Fibroblast of villous mesenchyme (primary cell): ENCODE data around the gene SMURF2. TPM values are rescaled to one million over a fixed set of nuclear protein-coding genes. Genes with fewer than 3 reads are reported as not detected.

Experiments
- DNase-seq: peaks from one replicate; pipeline ENCODE4 v3.0.0-alpha.2; 2010; ENCODE audit warnings: low read depth
- H3K4me3 ChIP-seq: 2 replicates; pipeline ENCODE4 v1.5.1; 2011; ENCODE audit warnings: low read depth, mild to moderate bottlenecking, low read length
- total RNA-seq: library from RNA; depleted of rRNA; stranded (reverse); fragments of >200 nt; gene quantifications from 2 replicates; pipeline ENCODE4 v1.2.3, GENCODE V29; 2012
- TF ChIP-seq, protein P1 (sequence below): IDR thresholded peaks from 2 replicates; pipeline ENCODE4 v1.5.1; 2012; ENCODE audit warnings: low read depth, mild to moderate bottlenecking, low read length; ENCODE audit not compliant: insufficient read depth

The SMURF2 gene
- total RNA-seq, 1 donor = 188 TPM

DNA sequence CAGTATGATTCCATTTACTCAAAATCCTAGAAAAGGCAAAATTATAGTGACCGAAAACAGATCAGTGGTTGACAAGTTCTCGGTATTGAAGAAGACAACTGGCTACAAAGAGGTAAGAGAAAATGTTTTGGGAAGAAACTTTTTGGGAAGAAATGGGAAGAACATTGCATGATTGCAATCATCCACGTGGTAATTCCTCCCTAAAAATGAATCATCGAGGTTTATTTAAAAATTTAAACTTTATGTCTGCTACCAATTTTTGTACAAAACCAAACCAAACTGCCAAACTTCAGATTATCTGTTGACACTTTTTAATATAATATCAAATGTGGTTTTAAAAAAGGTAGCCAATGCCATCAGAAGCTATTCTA, 8.1 kb downstream of the SMURF2 start:
- no peak for DNase-seq
- TF ChIP-seq, protein P1, sequence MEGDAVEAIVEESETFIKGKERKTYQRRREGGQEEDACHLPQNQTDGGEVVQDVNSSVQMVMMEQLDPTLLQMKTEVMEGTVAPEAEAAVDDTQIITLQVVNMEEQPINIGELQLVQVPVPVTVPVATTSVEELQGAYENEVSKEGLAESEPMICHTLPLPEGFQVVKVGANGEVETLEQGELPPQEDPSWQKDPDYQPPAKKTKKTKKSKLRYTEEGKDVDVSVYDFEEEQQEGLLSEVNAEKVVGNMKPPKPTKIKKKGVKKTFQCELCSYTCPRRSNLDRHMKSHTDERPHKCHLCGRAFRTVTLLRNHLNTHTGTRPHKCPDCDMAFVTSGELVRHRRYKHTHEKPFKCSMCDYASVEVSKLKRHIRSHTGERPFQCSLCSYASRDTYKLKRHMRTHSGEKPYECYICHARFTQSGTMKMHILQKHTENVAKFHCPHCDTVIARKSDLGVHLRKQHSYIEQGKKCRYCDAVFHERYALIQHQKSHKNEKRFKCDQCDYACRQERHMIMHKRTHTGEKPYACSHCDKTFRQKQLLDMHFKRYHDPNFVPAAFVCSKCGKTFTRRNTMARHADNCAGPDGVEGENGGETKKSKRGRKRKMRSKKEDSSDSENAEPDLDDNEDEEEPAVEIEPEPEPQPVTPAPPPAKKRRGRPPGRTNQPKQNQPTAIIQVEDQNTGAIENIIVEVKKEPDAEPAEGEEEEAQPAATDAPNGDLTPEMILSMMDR = no peak
- no peak overlapping the region for H3K4me3 ChIP-seq

DNA sequence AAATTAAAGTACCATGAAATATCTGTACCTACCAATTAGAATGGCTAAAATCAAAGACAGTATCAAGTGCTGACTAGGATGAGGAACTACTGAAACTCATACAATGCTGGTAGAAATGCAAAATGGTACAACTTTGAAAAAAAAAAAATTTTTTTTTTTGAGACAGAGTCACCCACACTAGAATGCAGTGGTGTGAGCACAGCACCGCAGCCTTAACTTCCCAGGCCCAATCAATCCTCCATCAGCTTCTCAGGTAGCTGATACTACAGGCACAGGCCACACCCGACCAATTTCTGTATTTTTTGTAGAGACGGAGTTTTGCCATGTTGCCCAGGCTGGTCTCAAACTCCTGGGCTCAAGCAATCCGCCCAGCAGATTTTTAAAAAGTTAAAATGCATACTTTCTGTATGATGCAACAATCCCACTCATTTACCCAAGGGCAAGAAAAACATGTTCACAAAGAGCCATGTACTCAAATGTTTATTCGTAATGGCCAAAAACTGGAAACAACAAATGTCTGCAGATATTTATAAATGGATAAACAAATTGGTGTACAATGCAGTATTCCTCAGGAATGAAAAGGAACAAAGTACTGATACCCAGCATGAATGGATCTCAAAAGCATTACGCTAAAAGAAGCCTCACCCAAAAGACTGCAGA, 8.7 kb downstream of the SMURF2 start:
- TF ChIP-seq, protein P1 = no peak
- H3K4me3 ChIP-seq = no peak overlapping the region
- peak; percentile 77 for DNase-seq

DNA sequence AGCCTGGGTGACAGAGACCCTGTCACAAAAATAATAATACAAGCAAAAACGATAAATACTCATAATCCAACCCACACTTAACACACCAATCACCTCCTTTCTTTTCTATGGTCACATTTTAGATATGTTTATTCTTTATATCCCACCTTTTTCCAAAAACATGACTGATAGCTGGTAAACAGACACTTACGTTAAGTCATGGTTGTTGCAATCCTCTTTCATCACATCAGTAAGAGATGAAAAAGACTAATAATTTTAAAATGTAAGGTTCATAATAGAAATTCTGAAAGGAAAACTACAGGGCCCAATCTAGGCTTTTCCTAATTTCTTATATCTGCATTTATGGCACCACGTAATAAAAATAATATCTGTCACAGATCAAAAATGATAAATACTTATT, 10.2 kb downstream of the SMURF2 start:
- no peak for DNase-seq
- TF ChIP-seq, protein P1 = no peak
- H3K4me3 ChIP-seq = no peak overlapping the region

DNA sequence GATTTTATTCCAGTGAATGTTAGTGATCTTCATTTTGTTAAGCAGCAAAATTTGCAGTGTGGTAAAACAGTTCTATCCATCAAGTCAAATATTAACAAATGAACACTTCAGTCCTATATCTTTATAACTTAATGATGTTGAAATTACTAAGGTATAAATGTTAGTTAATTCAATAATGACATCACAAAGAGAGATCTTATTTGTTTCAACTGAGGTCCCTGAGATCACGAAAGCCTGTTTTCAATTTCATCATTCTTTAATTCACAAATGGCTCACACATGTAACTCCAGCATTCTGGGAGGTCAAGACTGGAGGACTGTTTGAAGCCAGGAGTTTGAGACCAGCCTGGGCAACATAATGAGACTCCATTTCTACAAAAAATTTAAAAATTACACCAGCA, 13.9 kb downstream of the SMURF2 start:
- DNase-seq = no peak
- TF ChIP-seq, protein P1 = no peak
- no peak overlapping the region for H3K4me3 ChIP-seq

DNA sequence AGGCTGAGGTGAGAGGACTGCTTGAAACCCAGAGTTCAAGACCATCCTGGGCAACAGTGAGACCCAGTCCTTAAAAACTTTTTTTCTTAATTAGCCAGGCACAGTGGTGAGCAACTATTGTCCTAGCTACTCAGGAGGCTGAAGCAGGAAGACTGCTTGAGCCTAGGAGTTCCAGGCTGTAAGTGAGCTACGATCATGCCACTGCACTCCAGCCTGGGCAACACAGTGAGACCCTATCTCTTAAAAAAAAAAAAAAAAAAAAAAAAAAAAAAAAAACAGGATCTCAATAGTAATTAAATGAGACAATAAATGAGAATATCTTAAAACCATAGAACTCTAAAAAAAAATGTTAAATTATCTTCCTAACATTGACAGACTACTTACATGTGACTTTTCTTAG, 14.3 kb downstream of the SMURF2 start:
- no peak overlapping the region for H3K4me3 ChIP-seq
- TF ChIP-seq, protein P1 = no peak
- no peak for DNase-seq

DNA sequence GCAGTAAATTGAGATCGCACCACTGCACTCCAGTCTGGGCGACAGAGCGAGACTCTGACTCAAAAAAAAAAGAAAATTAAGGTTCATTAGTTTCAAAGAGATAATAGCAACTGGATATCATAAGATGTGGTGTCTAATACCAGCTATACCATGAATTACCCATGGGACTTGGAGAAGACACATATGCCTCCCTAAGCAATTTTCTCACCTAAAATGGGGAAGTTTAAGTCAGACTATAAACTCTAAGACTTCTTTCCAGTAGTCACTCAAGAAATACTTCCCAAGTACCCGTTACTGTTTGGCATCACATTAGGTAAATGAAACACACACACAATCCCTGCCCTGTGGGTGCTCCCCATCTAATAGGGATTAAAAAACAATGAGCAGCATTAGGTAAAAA, 22.6 kb downstream of the SMURF2 start:
- DNase-seq = no peak
- TF ChIP-seq, protein P1 = no peak
- no peak overlapping the region for H3K4me3 ChIP-seq

DNA sequence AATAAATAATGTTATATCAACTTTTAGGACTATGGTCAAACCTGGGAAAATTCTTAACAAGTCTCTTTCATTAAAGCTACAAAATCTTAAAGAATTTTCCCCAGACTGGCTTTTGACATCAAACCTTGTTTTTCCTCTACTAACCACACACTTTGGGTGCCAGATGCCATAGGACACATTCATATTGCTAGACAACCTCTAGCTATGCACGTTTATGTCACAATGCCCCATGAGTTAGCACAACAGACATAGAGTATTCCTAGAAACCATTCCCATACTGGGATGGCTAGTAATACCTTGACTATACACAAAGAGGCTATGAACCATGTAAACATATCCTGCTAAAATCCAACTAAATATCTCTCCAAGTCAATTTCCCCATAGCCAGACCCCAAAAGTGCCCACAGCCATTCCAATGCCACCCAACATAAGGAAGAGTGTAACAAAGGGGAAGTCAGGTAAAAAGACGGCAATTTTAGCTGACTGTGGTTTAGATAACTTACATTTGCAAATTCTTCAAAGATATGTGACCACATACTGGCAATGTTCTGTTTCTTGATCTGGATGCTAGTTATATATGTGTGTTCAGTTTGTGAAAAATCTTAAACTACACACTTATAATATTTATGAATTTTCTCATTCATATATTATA, 23.4 kb downstream of the SMURF2 start:
- no peak for DNase-seq
- TF ChIP-seq, protein P1 = no peak

More for the DNA sequence above, 23.4 kb downstream of the SMURF2 start:
- no peak overlapping the region for H3K4me3 ChIP-seq
